Ishikawa (cell line): Measurements from ENCODE around the gene GSE1.

ENCODE experiments used
- CEBPB ChIP-seq: IDR thresholded peaks from 2 replicates; pipeline ENCODE4 v1.6.1; 2012
- CREB1 ChIP-seq: IDR thresholded peaks from 2 replicates; pipeline ENCODE4 v1.6.1; 2012; ENCODE audit warnings: low read depth
- EGR1 ChIP-seq: IDR thresholded peaks from 2 replicates; pipeline ENCODE4 v1.6.1; 2012
- EP300 ChIP-seq: IDR thresholded peaks from 2 replicates; pipeline ENCODE4 v1.6.1; 2012; ENCODE audit warnings: borderline replicate concordance
- MAX ChIP-seq: IDR thresholded peaks from 2 replicates; pipeline ENCODE4 v1.6.1; 2012
- NFIC ChIP-seq: IDR thresholded peaks from 2 replicates; pipeline ENCODE4 v1.6.1; 2012
- RAD21 ChIP-seq: IDR thresholded peaks from 2 replicates; pipeline ENCODE4 v1.6.1; 2012; ENCODE audit warnings: low read depth
- REST ChIP-seq: IDR thresholded peaks from 2 replicates; pipeline ENCODE4 v1.6.1; 2012; ENCODE audit warnings: low read depth, mild to moderate bottlenecking
- TAF1 ChIP-seq: IDR thresholded peaks from 2 replicates; pipeline ENCODE4 v1.6.1; 2012; ENCODE audit warnings: low read depth, mild to moderate bottlenecking
- TEAD4 ChIP-seq: IDR thresholded peaks from 2 replicates; pipeline ENCODE4 v1.6.1; 2012
- USF1 ChIP-seq: IDR thresholded peaks from 2 replicates; pipeline ENCODE4 v1.6.1; 2012
- YY1 ChIP-seq: IDR thresholded peaks from 2 replicates; pipeline ENCODE4 v1.6.1; 2012; ENCODE audit warnings: low read depth

- TF ChIP-seq EP300, result no peak
- TF ChIP-seq TAF1, result no peak
- TF ChIP-seq CREB1, result no peak
- TF ChIP-seq NFIC, result no peak
- TF ChIP-seq REST, result no peak
- no peak for TF ChIP-seq EGR1
- TF ChIP-seq YY1, result no peak
- TF ChIP-seq RAD21, result no peak
- TF ChIP-seq MAX, result no peak
- no peak for TF ChIP-seq TEAD4
- no peak for TF ChIP-seq USF1
- no peak for TF ChIP-seq CEBPB
Observed at GRCh38 chr16:85594978-85595661, 18.0 kb upstream of the GSE1 start.
